Bronchial epithelial cell (primary cell): ENCODE data around the gene FOXB1. TPM values are rescaled to one million over a fixed set of nuclear protein-coding genes. Genes with fewer than 3 reads are reported as not detected.
A peak's percentile ranks its signal among the peaks of the same experiment; 100 is the strongest.

Experiments
- DNase-seq: peaks from one replicate; pipeline ENCODE4 v3.0.0-alpha.2; 2010; ENCODE audit warnings: low read depth
- FAIRE-seq: peaks from 2 replicates; lab custom pipeline; 2011; peaks lifted over from hg19 to GRCh38; lab: Jason Lieb, UNC
- H3K27me3 ChIP-seq: 2 replicates; pipeline ENCODE4 v1.5.1; 2011; ENCODE audit warnings: low read length; ENCODE audit not compliant: control insufficient read depth, insufficient read depth
- H3K36me3 ChIP-seq: 2 replicates; pipeline ENCODE4 v1.5.1; 2011; ENCODE audit warnings: low read length; ENCODE audit not compliant: control insufficient read depth, insufficient read depth
- H3K4me3 ChIP-seq: 2 replicates; pipeline ENCODE4 v1.5.1; 2011; ENCODE audit warnings: mild to moderate bottlenecking, low read depth, low read length, control low read depth
- total RNA-seq: library from RNA; depleted of rRNA; stranded (reverse); fragments of >200 nt; gene quantifications from 2 replicates; pipeline ENCODE4 v1.2.1, GENCODE V29; 2014
- TF ChIP-seq, protein P1 (sequence below): IDR thresholded peaks from 2 replicates; pipeline ENCODE4 v1.5.1; 2011; ENCODE audit warnings: mild to moderate bottlenecking, moderate library complexity, low read length, control low read depth, inconsistent platforms; ENCODE audit not compliant: insufficient read depth, severe bottlenecking

FOXB1 gene
- total RNA-seq, 1 donor from 2014 or later = not detected

GRCh38 chr15:60043744-60044435, 39.8 kb downstream of the FOXB1 start:
- FAIRE-seq = no peak
- TF ChIP-seq, protein P1, sequence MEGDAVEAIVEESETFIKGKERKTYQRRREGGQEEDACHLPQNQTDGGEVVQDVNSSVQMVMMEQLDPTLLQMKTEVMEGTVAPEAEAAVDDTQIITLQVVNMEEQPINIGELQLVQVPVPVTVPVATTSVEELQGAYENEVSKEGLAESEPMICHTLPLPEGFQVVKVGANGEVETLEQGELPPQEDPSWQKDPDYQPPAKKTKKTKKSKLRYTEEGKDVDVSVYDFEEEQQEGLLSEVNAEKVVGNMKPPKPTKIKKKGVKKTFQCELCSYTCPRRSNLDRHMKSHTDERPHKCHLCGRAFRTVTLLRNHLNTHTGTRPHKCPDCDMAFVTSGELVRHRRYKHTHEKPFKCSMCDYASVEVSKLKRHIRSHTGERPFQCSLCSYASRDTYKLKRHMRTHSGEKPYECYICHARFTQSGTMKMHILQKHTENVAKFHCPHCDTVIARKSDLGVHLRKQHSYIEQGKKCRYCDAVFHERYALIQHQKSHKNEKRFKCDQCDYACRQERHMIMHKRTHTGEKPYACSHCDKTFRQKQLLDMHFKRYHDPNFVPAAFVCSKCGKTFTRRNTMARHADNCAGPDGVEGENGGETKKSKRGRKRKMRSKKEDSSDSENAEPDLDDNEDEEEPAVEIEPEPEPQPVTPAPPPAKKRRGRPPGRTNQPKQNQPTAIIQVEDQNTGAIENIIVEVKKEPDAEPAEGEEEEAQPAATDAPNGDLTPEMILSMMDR = no peak
- Histone ChIP-seq H3K36me3 (no peaks in the 10 kb centered on the region), H3K27me3 (no peaks in the 10 kb centered on the region), H3K4me3 (no peak overlapping the region)
- no peak for DNase-seq

DNA sequence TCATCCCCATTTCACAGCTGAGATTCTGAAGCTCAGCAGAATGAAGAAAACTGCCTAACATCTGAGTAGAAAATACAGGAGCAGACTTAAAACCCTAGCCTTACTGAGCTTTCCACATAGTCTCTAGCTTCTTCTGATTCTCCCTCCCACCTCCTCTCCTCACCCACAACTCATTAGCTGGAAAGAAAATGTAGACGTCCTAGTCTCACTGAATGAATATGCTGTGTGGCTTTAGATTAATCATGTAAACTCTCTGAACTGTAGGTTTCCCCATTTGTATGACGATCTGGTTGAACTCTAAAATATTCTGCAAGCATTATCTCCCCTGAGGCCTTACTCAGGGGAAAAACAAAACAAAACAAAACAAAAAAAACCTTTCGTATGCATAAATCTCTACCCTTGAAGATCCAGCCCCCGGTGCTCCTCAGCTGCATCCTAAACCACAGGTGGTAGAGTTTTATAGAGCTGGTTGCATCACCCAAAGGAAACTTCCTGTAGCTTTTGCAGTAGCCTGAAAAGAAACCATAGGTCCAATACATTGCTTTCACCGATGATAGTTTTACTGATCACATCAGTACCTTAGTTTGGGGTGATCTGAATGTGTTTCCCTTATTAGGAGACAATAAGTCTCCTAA, 40.6 kb downstream of the FOXB1 start:
- TF ChIP-seq, protein P1 = no peak
- no peak overlapping the region for H3K4me3 ChIP-seq
- FAIRE-seq = no peak
- H3K36me3 ChIP-seq = no peaks in the 10 kb centered on the region
- no peak for DNase-seq
- no peaks in the 10 kb centered on the region for H3K27me3 ChIP-seq

GRCh38 chr15:60047701-60048100, 43.6 kb downstream of the FOXB1 start:
- DNase-seq = peak; percentile 29
- Histone ChIP-seq H3K27me3 (no peaks in the 10 kb centered on the region), H3K4me3 (no peak overlapping the region), H3K36me3 (no peaks in the 10 kb centered on the region)
- TF ChIP-seq, protein P1 = no peak
- no peak for FAIRE-seq

DNA sequence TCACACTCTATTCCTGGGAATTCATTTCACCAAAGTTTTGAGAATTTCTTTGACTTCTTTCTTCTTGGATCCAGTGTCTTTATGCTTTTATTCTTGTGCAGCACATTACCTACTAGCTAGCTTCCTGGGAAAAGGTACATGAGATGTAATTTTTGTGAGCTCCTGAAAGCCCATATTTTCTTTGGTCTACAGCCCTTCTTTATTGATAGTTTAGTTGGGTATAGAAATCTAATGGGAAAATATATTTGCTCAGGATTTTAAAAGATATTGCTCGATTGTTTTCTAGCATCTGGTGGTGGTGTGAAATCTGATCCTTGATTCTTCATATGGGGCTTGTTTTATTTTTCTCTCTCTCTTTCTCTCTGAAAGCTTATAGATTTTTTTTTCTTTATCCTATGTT, 45.8 kb downstream of the FOXB1 start:
- H3K36me3 ChIP-seq = no peaks in the 10 kb centered on the region
- no peaks in the 10 kb centered on the region for H3K27me3 ChIP-seq
- no peak for DNase-seq
- H3K4me3 ChIP-seq = no peak overlapping the region
- TF ChIP-seq, protein P1 = no peak
- no peak for FAIRE-seq

GRCh38 chr15:60052796-60053195, 48.7 kb downstream of the FOXB1 start:
- TF ChIP-seq, protein P1 = no peak
- Histone ChIP-seq H3K27me3 (no peaks in the 10 kb centered on the region), H3K4me3 (no peak overlapping the region), H3K36me3 (no peaks in the 10 kb centered on the region)
- DNase-seq (peak; percentile 89), FAIRE-seq (no peak)

DNA sequence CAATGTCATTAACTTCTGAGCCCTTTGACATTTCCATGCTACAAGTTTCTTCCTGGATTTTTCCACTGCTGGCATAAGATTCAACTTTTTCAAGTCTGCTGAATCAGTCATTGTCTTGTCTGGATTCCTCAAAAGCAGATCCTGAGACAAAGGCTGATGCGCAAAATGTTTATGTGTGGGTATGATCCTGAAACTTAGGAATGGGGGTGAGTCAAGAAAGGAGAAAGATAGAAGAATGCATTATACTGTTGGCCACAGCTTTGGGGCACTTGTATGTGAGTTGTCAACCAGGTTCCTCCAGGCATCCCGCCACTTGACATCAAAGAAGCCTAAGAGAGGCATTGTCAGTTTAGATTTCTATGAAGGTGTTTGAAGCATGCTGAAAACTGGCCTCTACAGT, 50.4 kb downstream of the FOXB1 start:
- no peaks in the 10 kb centered on the region for H3K36me3 ChIP-seq
- no peak overlapping the region for H3K4me3 ChIP-seq
- TF ChIP-seq, protein P1 = no peak
- FAIRE-seq (no peak), DNase-seq (no peak)
- H3K27me3 ChIP-seq = no peaks in the 10 kb centered on the region
